22Rv1 (cell line): ENCODE measurements around the gene TCF15.

ENCODE experiments used
- H3K27ac ChIP-seq: fragments of 450-650 bp; 2 replicates; pipeline ENCODE4 v1.5.1; 2017
- ZFX ChIP-seq: fragments of 450-650 bp; IDR thresholded peaks from 2 replicates; pipeline ENCODE4 v1.6.1; 2017; ENCODE audit warnings: antibody characterized with exemption, borderline replicate concordance
- TF ChIP-seq, protein P1 (sequence below): fragments of 450-650 bp; IDR thresholded peaks from 2 replicates; pipeline ENCODE4 v1.5.1; 2017; ENCODE audit warnings: mild to moderate bottlenecking

Gene TCF15

GRCh38 chr20:618980-619379 is 8.9 kb upstream of the TCF15 start:
- H3K27ac ChIP-seq, result no peak overlapping the region
- TF ChIP-seq, protein P1, sequence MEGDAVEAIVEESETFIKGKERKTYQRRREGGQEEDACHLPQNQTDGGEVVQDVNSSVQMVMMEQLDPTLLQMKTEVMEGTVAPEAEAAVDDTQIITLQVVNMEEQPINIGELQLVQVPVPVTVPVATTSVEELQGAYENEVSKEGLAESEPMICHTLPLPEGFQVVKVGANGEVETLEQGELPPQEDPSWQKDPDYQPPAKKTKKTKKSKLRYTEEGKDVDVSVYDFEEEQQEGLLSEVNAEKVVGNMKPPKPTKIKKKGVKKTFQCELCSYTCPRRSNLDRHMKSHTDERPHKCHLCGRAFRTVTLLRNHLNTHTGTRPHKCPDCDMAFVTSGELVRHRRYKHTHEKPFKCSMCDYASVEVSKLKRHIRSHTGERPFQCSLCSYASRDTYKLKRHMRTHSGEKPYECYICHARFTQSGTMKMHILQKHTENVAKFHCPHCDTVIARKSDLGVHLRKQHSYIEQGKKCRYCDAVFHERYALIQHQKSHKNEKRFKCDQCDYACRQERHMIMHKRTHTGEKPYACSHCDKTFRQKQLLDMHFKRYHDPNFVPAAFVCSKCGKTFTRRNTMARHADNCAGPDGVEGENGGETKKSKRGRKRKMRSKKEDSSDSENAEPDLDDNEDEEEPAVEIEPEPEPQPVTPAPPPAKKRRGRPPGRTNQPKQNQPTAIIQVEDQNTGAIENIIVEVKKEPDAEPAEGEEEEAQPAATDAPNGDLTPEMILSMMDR, result no peak
- no peak for TF ChIP-seq ZFX

DNA sequence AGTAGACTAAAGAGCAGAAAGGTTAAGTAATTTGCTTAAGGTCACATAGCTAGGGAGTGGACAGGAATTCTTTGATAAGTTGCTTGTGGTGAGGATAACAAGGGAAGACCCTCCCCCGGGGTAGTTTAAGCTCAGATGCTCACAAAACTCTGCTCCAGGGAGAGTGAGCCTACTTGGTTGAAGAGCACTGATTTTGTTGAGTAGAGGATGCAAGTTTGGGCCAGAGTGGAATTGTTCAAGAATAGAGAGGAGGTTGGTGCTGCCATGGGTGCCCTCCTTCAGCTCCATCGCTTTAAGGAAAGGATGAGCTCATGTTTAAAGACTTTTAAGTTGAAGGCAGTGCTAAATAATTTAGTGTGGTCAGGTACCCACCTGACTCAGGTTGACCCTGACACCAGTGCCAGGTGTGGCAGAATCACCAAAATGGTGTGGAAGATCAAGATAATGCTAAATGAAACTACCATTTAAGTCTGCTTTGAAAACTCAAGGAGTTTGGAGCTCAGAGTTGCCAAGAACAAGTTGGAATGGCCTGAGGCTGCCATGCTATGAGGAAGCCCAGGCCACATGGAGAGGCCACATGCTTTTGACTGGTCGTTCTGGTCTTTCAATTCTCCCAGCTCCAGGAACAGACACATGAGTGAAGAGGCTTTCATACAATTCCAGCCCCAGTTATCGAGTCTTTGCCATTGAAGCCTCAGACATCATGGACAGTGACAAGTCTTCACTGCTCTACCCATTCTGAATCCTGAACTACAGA is 8.0 kb upstream of the TCF15 start:
- H3K27ac ChIP-seq, result no peak overlapping the region
- no peak for TF ChIP-seq ZFX
- TF ChIP-seq, protein P1, result no peak

GRCh38 chr20:615514-615913 is 5.4 kb upstream of the TCF15 start:
- TF ChIP-seq ZFX, result no peak
- TF ChIP-seq, protein P1, result no peak
- no peak overlapping the region for H3K27ac ChIP-seq

GRCh38 chr20:611843-612185 is 1.7 kb upstream of the TCF15 start:
- H3K27ac ChIP-seq, result no peak overlapping the region
- TF ChIP-seq, protein P1, result no peak
- TF ChIP-seq ZFX, result no peak

DNA sequence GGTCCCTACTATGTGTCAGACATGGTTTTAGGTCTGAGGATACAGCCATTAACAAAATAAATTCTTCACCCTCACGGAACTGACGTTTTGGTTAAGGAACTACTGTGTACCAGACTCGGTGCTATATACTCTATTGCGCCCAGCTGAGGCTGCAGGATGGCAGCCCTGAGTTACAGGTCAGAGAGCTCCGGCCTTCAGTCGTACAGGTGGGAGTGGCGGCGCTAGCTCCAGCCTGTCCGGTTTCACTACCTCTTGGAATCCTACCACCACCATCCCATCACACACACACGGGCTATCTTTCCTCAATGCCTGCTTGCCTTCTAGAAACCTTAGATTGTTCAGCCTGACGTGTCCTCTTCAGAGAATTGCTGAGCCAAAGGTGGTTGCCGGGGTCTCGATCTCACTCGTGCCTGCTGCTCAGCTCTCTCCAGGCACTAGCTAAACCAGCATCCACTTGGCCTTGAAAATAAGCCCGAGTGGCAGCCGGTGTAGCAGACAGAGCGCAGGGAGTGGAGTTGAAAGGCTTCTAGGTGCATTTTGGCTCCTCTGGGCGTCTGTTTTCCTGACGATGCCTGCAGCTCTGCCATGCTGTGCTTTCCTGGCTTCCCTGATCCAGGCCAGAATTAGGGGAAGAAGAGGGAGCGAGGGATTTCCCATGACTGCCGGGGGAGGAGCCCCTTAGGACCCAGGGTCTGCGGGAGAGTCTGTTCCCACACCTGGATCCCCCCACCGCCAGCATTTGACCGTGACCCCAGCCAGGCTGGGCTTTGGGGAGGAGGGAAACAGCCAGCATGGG is 1.1 kb upstream of the TCF15 start:
- TF ChIP-seq ZFX, result no peak
- TF ChIP-seq, protein P1, result no peak
- H3K27ac ChIP-seq, result no peak overlapping the region

DNA sequence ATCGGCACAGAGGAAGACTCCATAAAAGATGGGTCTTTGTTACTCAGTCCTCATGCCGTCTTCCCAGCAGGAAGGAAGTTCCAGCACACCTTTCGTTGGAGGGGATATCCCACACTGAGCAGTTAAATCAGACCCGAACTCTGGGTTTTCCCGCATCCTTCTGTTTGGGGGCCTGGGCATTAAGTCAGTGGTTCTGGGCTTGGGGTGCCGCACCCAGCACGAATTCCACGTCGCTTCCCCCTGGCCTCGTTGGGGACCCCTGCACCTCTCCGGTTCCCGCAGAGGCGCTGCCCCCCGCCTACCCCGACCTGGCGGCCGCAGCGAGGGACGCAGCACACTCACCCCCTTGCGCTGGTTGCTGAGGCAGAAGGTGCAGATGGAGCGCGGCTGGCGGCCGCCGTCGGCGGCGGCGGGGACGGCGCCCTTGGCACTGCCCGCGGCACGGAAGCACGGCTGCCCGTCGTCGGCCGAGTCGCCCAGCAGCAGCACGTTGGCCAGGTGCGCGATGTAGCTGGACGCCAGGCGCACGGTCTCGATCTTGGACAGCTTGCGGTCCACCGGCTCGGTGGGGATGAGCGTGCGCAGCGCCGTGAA is 641 bp downstream of the TCF15 start:
- no peak overlapping the region for H3K27ac ChIP-seq
- TF ChIP-seq, protein P1, result no peak
- TF ChIP-seq ZFX, result no peak

GRCh38 chr20:608970-609369 is 1.1 kb downstream of the TCF15 start:
- no peak for TF ChIP-seq ZFX
- TF ChIP-seq, protein P1, result no peak
- no peak overlapping the region for H3K27ac ChIP-seq
